Stimulated activated naive CD8-positive, alpha-beta T cell treated with anti-CD3 and anti-CD28 coated beads, Interleukin-15, Interleukin-2, amounts not matched to agents 100 U/mL and 50 U/mL, for 24 hours (primary cell): Measurements from ENCODE around the gene STRN.
A peak's percentile ranks its signal among the peaks of the same experiment; 100 is the strongest.
"Not testable (repeated sequence)": the region's sequence is repeated elsewhere in the genome, so short reads cannot be mapped to it uniquely, and the experiment has no call there.

Source experiments
- ATAC-seq: fragments of 150-1000 bp; cut with Tn5 transposase; one replicate; pipeline ENCODE4 v1.10.0; 2021
- DNase-seq: peaks from one replicate; pipeline ENCODE4 v3.0.0; 2021

Gene STRN

DNA sequence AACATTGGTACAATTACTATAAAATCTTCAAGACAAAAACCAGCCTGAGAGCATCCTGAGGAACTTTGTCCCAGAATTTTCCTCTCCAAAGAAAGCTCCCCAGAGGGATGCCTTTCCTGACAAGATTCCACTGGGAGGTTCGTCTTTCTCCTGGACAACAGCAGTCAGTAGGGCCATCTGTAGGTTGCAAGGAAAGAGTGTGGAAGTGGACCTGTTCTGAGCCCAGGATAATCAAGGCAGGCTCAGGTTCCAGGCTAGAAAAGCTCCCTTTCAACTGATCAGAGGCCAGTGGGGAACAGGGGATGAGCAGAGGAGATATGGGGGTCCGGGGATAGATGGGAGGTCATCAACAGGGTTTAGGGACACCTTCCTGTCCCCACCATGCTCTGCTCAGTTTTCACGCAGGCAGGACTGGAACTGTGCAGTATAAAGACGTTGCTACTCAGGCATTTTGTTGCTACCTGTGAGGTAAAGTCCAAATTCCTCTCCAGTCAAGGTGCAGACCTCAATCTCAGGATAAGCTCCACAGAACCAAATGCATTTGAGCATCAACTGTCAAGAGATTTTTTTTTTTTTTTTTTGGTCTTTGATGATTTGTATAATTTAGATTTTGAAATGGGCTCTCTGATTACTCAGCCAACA lies 126.2 kb downstream of the STRN start:
- no peak for DNase-seq
- ATAC-seq, result no peak

DNA sequence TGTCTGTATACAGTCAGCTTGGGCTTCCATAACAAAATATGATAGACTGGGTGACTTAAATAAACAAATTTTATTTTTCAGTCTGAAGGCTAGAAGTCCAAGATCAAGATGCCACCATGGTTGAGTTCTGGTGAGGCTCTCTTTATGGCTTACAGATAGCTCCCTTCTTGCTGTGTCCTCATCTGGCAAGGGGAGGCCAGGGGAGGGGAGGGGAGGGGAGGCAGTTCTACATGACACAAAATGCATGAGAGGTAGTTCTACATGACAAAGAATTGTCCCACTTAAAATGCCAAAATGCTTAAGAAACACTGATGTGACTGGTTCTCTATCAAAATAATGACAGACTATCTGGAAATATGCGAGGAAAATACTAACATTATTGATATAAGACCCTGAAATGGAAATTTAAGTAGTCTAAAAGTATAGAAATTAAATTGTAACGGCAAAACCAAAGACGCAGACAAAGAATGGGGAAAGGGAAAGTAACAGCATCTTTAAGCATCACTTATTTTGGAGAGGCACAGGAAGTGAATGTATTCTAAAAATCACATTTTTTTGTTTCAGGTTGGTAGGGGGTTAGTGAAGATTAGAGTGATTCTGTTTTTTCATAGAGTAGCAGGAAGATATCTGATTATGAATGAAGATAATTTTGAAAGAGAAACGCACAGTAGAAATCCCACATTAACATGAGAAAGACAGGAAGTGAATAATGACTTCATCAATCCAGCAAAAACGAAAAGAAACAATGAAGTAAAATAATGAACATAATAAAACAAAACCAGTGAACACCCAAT lies 131.4 kb downstream of the STRN start:
- DNase-seq (no peak), ATAC-seq (no peak)

DNA sequence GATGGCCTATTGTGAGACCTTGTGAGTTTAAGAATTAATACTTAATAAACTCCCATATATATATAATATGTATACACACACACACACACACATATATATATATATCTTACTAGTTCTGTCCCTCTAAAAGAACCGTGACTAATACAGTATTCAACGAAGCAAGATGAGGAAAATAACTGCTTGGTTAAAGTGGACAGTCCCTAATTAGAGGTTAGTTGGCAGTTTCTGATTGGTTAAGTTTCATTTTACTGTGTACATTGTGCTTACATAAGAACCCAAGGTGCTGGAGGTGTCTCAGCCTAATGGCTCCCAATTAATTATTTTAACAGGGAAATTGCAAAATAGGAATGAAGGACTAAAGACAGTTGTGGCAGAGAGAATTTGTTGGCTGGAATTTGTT lies 132.1 kb downstream of the STRN start:
- ATAC-seq (no peak), DNase-seq (no peak)

DNA sequence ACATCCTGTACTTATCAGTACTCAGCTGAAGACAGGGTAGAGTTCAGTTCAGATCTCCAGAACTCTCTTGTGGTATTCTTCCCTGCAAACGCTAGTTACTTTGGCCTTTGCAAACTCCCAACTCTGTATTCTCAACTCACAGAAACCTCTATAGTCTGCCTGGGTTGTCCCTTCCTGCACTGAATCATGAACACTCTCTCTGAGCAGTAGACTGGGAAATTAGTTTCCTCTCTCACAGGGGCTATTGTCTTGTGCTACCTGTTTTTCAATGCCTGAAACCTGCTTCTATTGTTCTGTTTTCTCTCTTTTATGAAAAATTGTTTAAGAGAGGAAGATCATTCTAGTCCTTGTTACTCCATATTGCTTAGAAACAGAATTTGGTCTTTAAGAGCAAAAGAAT lies 135.2 kb downstream of the STRN start:
- ATAC-seq (no peak), DNase-seq (no peak)

DNA sequence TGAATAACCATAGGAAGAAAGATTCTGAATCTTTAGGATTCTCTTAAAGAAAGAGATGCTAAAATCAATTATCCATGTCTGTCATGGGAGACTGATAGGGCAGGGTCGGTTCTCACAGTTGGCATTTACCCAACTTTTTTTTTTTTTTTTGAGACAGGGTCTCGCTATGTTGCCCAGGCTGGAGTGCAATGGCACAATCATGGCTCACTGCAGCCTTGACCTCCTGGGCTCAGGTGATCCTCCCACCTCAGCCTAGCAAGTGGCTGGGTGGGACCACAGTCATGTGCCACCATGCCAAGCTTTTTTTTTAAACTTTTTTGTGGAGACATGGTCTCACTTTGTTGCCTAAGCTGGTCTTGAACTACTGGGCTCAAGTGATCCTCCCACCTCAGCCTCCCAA lies 141.7 kb downstream of the STRN start:
- not testable (repeated sequence) for ATAC-seq, DNase-seq

DNA sequence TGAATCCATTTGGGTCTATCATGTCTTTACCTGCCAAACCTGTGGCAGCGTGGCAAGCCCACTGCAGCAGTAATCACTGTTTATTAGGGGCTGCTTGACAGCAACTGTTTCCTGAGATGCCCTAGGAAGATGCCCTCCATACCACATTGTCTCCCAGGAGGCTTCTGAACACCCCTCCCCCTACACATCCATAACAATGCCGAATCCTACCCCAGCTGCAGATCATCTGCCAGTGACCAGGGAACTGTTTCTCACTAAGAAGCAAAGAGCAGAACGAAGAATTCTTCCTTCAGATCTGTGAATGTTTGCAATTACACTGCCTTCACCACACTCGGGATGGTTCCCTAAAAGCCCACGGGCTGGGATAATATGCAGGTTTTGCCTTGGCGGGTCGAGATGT lies 142.1 kb downstream of the STRN start:
- DNase-seq (no peak), ATAC-seq (no peak)

DNA sequence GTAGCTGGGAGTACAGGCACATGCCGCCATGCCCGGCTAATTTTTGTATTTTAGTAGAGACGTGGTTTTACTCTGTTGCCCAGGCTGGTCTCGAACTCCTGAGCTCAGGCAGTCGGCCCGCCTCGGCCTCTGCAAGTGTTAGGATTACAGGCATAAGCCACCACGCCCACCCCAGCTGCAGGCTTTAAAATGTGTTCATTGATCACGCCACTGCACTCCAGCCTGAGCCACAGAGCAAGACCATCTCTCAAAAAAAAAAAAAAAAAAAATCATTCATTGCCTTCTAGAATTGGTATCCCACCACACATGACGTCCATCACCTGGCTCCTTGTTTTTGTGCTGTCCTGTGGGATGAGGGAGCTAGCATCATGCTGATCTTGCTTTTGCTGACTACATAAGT lies 142.5 kb downstream of the STRN start:
- no peak for ATAC-seq
- DNase-seq, result no peak

DNA sequence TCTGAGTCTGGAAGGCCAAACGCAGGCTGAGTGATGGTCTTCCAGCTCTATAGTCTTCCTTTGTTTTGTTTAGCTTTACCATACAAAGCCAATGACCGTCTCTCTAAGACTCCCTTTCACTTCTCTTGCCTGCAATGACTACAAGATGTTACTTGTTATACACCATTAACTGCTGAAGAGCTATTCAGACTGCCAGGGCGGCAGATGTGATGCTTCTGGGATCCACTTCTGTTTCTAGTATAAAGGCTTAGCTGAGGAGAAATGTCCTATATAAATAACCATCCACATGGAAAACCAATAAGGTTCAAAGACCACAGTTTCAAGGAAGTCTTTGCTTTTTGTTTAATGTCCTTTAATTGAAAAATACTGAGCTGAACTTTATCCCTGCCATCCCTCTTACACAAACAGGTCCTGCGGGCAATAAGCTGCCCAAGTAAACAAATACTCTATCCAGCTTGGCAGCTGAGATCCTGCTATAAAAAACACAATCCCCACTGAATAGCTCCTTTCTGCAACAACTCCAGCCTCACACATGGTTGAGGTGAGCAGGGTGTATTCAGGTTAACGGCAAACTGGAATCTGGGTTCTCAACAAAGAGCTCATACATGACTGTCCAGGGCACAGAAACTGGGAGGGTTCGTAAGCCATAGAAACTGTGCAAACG lies 145.3 kb downstream of the STRN start:
- DNase-seq (no peak), ATAC-seq (no peak)

DNA sequence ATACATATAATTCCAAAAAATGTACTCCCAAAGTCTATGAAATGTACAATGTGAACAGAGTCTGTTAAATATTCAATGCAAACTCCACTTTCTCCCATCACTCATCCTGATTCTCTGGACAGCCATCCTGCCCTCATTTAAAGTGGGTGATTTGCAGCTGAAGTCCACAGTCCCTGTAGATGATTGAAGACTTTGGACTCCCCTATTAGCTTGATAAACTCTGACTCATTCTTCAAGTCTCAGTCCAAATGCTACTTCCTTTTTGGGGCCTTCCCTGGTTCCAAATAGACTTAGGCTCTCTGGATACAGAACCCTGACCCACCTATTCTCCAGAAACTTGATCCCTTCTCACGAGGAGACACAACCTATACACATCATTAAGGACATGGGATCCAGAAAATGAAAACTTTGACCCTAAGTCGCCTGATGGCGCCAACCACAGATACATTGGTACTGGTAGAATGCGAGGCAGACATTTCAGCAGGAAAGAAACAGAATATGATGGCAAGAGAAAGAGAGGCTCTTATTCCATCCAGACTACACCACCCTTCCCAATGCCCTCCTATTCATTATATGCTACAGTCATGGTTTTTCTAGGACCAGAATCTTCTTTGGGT lies 147.1 kb downstream of the STRN start:
- ATAC-seq, result no peak
- DNase-seq, result no peak

DNA sequence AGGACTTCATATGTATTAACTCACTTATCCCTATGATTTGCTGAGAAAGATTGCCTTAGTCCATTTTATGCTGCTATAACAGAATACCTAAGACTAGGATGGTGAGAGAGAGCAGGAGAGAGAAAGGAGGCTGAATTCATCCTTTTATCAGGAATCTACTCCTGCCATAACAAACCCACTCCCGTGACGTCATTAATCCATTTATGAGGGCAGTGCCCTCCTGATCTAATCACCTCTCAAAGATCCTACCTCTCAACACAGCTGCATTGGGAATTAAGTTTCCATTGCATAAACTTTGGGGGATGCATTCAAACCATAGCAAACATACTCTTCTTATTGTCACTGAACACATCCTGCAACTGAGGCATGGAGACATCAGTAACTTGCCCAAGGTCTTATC lies 147.8 kb downstream of the STRN start:
- no peak for ATAC-seq

DNA sequence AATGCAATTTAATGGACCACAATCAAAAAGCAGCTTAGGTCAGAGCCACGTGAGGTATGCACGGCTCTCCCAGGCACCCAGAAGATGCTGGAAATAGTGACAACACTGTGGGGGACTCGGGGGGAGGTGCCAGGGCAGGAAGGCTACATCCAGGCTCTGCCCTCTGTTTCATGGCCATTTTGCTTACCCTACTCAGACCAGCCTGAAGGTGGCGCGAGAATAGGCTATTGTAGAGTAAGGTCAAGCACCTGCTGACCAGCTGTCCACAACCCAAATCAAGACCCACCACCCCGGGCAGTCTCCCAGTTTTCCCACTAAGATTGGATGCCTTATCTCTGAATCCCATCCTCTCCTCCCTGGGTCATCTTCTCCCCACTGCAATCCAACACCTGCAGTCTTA lies 154.1 kb downstream of the STRN start:
- ATAC-seq (no peak), DNase-seq (no peak)

More for the DNA sequence above, 147.8 kb downstream of the STRN start:
- DNase-seq, result no peak

DNA sequence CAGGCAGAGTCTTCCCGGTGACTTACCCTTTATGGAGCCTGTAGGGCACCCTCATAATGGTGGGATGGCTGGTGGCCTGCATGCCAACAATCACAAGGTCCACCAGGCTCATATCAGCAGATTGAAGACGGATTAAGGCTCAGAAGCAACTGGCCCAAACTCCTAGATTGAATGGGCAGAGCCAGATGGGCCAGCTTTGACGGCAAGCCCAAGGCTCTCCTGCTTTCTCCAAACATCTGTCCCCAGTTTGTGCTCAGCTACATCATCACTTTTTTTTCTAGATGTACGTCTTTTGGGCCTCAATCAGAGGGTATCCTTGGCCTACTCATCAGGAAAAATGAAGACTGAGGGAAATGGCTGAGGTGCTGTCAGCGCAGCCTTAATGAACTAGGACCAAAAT lies 155.3 kb downstream of the STRN start:
- DNase-seq, result no peak
- ATAC-seq, result no peak

DNA sequence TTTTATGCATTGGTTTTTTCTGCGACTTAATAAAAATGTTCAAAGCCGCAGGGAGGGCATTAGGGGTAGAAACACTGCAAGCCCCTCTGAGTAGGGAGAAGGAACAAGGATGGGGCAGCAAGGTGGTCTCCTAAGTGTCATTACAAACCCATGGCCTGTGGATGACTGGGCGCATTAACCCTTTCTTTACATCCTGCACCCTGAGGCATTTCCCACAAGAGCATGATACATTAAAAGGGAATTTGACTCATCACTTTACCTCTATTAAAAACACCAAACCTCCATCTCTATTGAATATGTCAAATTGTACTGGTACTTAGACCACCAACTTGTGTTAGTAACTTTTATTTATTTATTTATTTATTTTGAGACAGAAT lies 157.3 kb downstream of the STRN start:
- DNase-seq, result no peak
- ATAC-seq, result no peak

DNA sequence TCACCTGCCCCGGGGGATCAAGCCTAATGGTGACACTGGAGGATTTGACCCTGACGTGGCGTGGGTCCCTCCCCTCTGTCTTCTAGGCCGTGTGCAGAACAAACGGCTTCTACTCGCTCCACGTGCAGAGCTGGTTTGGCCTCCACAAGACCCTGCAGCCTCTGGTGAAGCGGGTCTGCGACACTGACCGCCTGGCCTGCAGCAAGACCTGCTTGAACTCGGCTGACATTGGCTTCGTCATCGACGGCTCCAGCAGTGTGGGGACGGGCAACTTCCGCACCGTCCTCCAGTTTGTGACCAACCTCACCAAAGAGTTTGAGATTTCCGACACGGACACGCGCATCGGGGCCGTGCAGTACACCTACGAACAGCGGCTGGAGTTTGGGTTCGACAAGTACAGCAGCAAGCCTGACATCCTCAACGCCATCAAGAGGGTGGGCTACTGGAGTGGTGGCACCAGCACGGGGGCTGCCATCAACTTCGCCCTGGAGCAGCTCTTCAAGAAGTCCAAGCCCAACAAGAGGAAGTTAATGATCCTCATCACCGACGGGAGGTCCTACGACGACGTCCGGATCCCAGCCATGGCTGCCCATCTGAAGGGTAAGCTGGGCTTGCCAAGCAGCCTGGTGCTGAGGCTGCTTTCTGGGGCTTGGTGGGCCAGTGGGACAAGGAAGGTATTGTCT lies 157.8 kb downstream of the STRN start:
- ATAC-seq (no peak), DNase-seq (no peak)

DNA sequence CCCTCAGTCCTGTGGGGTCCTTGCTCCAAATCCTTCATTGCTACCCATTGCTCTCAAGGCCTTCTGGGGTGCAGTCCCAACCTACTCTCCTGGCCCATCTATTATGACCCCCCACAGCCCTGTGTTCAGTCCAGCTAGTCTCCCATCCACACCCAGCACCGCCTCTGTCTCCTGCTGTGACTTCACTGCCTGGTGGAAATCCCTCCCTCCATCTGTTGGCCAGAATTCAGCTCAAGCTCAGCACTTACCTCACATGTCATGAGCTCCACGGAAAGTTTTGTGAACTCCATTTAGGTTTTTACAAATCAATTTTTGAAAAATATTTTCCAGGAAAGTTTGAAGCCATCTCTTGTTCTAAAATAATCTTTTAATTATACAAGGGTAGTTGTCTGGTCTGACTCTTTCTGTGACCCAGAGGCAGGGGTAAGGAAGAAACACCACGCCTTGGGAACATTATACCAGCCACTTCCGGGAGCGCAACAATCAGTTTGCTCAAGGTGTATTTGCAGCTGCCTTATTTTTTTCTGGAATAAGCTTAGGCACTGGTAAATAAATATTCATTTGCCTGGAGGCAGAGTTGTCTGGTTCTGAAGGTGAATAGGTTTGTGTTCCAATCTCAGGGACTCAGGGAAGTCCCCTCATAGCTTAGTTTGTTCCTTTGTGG lies 159.0 kb downstream of the STRN start:
- ATAC-seq, result no peak
- no peak for DNase-seq

DNA sequence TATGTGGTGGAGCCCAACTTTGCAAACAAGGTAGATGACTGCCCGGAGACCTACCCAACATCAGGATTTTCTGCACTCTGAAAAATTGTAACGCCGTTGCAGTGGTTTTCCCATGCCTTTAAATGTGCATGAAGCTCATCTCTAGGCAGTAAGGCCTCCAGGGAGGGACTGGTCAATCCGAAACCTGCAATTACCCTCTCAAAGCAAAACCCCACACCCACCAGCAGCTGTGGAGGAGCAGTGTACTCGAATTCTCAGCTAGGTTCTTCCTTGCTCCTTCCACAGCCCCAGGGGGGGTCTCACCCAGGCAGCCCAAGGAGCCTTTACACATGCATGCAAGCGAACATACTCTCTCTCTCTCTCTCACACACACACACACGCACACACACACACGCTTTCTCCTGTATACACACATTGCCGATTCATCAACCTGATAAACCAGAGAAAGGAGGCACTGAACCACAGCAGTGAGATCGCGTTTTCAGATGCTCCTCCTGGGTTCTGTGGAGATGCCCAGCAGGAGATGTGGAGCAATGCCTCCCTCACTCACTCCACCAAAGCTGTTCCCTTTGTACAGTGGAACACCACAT lies 160.6 kb downstream of the STRN start:
- ATAC-seq (no peak), DNase-seq (no peak)

DNA sequence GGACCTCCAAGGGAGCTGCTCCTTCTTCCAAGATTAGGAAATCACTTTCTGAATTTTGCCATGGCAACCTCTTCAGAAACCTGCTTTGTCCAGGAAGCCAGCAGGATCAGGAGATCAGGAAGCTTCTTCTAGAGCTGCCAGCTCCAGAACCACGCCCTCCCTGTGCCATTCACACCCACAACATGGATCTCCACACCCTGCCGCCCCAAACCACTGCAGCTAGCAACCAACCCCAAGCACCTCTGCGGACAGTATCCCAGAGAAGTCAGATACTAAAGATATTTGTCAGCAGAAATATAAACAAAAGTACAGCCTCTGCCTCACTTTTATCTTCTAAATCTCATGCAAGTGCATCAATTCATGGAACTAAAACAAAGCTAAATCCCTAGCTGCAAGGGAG lies 163.4 kb downstream of the STRN start:
- no peak for ATAC-seq

DNA sequence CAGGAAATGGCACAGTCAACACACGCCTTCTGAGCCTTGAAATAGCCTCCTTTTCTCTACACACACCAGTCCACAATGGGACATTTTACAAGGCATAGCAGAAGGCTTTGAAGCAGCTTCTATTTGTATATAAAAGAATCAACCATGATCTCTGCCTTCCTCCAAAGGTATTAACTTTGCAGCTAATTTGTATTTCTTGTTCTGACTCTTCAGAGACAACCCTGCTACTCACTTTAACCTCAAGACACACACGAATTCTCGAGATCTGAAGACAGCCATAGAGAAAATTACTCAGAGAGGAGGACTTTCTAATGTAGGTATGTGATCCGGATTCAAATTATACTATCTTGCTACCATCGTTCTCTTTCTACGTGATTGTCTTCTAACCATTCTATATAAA lies 165.2 kb downstream of the STRN start:
- DNase-seq, result no peak
- no peak for ATAC-seq

More for the DNA sequence above, 163.4 kb downstream of the STRN start:
- DNase-seq, result no peak

DNA sequence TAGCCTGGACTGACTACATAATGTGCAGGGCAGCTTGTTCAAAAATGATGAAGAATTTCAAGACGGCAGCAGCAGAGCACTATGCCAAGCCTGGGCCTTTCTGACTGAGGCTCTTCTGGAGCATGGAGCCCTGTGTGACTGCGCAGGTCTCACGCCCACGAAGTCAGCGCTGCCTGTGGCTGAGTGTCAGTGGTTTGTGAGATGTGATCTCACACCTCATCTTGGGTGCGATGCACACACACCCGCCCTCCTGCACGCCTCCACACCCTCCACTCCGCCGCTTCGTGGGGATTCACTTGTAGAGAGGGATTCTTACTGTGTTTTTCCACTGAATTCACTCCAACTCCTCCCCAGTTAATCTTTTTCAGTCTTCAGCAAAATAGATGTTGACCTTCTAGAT lies 166.0 kb downstream of the STRN start:
- ATAC-seq (peak; percentile 80), DNase-seq (peak; percentile 34)

DNA sequence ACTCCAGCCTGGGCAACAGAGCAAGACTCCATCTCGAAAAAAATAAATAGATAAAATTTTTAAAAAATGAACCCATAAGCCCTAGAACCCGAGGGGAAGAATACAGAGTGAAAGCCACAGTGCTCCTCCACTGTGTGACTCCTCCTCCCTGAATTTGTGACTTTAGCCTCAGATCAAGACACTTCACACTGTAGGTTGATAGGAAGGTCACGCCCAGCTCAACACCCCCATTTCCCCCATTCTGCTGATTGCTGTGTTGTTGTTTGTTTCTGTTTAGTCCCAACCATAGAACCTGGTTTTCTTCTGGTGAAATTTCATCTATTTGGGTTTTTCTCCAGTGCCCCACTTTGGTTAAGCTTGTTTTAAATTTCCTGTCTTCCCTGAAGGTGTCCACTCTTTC lies 167.6 kb downstream of the STRN start:
- ATAC-seq (no peak), DNase-seq (no peak)

DNA sequence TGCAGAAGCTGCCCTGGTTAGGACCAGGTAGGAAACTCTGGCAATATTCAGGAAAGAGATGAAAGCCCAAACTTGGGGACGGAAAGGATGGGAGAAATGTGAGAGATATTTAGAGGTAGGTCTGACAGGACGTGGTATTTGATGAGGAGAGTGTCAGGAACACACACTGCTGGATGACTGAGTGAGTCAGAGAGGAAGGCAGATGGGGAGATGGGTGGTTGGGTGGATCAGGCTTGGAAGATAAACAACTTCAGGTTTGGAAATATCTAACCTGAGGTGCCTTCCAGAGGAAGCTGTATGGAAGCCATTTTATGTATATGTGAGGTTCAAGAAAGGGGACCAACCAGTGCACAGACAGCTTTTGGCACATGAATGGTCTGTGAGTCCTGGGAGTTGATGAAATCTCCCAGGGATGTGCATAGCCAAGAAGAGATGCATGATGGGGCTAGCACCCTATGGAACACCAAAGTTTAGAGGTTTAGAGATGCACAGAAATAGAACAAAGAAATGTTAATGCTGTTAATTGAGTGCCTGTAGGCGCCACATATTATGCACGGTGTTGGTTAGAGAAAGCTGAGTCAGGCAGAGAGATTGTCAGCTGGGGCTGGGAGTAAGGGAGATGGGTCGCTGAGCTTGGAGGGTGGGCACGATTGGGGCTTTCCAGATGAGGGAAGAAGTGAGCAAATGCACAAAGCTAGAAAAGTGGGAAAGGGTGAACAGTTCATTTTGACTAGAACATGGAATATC lies 168.8 kb downstream of the STRN start:
- ATAC-seq, result no peak

More for the DNA sequence above, 168.8 kb downstream of the STRN start:
- no peak for DNase-seq
